ENCODE results near the gene GABBR1. TPM values are rescaled to one million over a fixed set of nuclear protein-coding genes. Genes with fewer than 3 reads are reported as not detected.

The GABBR1 gene
- total and polyA plus RNA-seq, 3 donors from 2014 or later, result 16.8 to 29.9 (median 26.2) TPM

- Histone ChIP-seq H3K27me3 (no peaks in the 10 kb centered on the region), H3K36me3 (ENCODE audit: low read depth, missing control alignments) (no peaks in the 10 kb centered on the region), H3K4me3 (no peak overlapping the region), H3K27ac (no peak overlapping the region), H3K4me1 (peaks cover 10% of the 10 kb centered on the region), H3K9me3 (no peaks in the 10 kb centered on the region)
- intact Hi-C loops (cut with DNase I; ENCODE audit: low total_unique reads), result no loop called here
- 67 to 89% methylated on average over 2 of the region's 2 CpGs for WGBS, 2 donors
- no peak for TF ChIP-seq POLR2A (IDR thresholded peaks at IDR 0.05)
- TF ChIP-seq, protein P1, sequence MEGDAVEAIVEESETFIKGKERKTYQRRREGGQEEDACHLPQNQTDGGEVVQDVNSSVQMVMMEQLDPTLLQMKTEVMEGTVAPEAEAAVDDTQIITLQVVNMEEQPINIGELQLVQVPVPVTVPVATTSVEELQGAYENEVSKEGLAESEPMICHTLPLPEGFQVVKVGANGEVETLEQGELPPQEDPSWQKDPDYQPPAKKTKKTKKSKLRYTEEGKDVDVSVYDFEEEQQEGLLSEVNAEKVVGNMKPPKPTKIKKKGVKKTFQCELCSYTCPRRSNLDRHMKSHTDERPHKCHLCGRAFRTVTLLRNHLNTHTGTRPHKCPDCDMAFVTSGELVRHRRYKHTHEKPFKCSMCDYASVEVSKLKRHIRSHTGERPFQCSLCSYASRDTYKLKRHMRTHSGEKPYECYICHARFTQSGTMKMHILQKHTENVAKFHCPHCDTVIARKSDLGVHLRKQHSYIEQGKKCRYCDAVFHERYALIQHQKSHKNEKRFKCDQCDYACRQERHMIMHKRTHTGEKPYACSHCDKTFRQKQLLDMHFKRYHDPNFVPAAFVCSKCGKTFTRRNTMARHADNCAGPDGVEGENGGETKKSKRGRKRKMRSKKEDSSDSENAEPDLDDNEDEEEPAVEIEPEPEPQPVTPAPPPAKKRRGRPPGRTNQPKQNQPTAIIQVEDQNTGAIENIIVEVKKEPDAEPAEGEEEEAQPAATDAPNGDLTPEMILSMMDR (IDR thresholded peaks at IDR 0.05), result no peak
- DNase-seq, result no peak
Observed at GRCh38 chr6:29629571-29629970, 3.4 kb downstream of the GABBR1 start.

DNA sequence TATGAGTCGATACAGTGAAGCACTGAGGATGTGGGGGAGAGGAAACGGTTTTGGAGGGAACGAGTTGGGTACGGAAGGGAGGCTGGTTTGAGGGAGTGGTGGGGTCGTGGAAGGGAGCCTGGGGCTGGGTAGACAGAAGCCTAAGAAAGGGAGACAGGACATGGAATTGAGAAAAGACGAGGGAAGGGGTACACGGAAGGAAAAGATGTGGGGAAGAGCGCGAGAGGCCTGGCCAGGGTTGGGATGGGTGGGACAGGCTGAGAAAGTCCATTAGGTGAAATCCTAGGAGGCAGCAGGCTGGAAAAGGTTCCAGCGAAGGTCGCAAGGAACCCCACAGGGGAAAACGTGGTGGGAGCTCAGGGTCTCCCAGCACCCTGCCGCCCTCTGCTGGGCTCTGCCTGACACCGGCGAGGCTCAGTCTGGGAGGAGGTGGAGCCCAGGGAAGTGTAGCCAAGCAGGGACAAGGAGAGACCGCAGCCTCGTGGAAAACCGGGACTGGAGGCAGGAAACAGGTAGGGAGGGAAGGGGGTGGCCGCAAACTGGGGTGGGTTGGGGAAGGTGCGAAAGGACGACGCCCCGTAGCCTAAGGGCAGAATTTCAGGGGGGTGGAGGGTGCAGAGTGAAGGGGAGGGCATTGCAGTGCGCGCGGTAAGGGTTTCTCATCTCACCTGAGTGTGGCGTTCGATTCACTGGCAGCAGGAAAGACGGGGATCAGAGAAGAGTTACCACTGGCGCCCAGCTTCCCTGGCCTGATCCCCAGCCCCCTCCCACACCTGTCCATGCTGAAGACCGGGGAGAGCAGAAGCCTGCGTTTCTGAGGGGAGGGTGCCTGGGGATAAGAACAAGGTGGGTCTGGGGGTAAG is 4.3 kb downstream of the GABBR1 start:
- DNase-seq, result peak; percentile 81
- peaks cover 10% of the 10 kb centered on the region for H3K4me1 ChIP-seq
- WGBS, 2 donors, result 4 to 12% methylated on average over 31 to 32 of the region's 32 CpGs

GRCh38 chr6:29627755-29628418 is 5.1 kb downstream of the GABBR1 start:
- no peaks in the 10 kb centered on the region for H3K9me3 ChIP-seq
- H3K4me3 ChIP-seq, result peak overlapping the region; percentile 63 to 68
- WGBS, 2 donors, result 0 to 1% methylated on average over 13 to 41 of the region's 51 CpGs
- no peak for TF ChIP-seq POLR2A (IDR thresholded peaks at IDR 0.05)
- TF ChIP-seq, protein P1 (IDR thresholded peaks at IDR 0.05), result no peak
- H3K27me3 ChIP-seq, result no peaks in the 10 kb centered on the region
- H3K36me3 ChIP-seq (ENCODE audit: low read depth, missing control alignments), result no peaks in the 10 kb centered on the region
- H3K27ac ChIP-seq, result peak overlapping the region; percentile 67 to 70
- peak; percentile 68 for DNase-seq
- H3K4me1 ChIP-seq, result peaks cover 10% of the 10 kb centered on the region
- intact Hi-C loops (cut with DNase I; ENCODE audit: low total_unique reads), result no loop called here

More for the DNA sequence above, 4.3 kb downstream of the GABBR1 start:
- Histone ChIP-seq H3K27me3 (no peaks in the 10 kb centered on the region), H3K27ac (peak overlapping the region; percentile 67 to 70), H3K4me3 (peak overlapping the region; percentile 63 to 68), H3K9me3 (no peaks in the 10 kb centered on the region), H3K36me3 (ENCODE audit: low read depth, missing control alignments) (no peaks in the 10 kb centered on the region)
- intact Hi-C loops (cut with DNase I; ENCODE audit: low total_unique reads), result no loop called here
- TF ChIP-seq POLR2A (IDR thresholded peaks at IDR 0.05), result no peak
- TF ChIP-seq, protein P1 (IDR thresholded peaks at IDR 0.05), result peak in 2 of 3 experiments; percentile 32 to 58

DNA sequence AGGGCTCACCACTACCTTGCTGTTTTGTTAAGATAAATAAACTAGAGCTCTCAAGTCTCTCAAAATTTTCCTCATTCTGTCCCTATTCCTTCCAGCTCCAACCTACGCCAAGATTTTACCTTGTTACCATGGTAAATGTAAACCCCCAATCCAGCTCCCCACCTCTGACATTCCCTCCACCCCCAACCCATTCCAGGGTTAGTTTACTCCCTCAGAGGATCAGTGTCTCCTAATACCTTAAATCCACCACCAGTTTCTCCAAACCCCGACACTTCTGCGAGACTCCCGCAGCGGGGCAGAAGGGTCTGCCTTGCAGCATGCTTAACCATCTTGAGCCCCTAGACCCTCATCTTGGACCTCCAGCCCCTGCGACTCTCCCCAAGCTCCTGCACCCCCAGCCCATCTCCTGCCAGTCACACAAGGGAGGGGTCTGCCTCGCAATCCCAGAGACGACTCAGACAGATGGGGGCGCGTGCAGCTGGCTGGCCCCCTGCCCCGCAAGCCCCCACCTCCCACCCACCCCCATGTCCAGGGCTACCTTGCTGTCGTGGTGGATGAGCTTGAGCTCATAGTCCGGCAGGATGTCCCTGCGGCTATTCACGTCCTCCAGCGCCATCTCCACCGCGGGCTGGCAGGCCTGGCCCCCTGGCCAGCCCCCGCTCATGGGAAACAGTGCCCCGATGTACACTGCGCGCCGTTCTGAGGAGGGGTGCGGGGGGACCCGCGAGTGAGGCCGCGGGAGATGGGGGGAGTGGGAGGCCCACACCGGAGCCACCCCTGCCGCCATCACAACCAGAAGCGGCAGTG is 5.8 kb downstream of the GABBR1 start:
- no peak for DNase-seq
- peaks cover 10% of the 10 kb centered on the region for H3K4me1 ChIP-seq
- intact Hi-C loops (cut with DNase I; ENCODE audit: low total_unique reads), result no loop called here

More for the DNA sequence above, 5.8 kb downstream of the GABBR1 start:
- H3K9me3 ChIP-seq, result no peaks in the 10 kb centered on the region
- TF ChIP-seq, protein P1 (IDR thresholded peaks at IDR 0.05), result no peak
- TF ChIP-seq POLR2A (IDR thresholded peaks at IDR 0.05), result no peak
- peak overlapping the region; percentile 67 to 70 for H3K27ac ChIP-seq
- WGBS, 2 donors, result 8 to 12% methylated on average over 26 to 31 of the region's 31 CpGs
- no peaks in the 10 kb centered on the region for H3K27me3 ChIP-seq
- H3K4me3 ChIP-seq, result peak overlapping the region; percentile 63 to 68
- H3K36me3 ChIP-seq (ENCODE audit: low read depth, missing control alignments), result no peaks in the 10 kb centered on the region
